Eye (tissue), 1 donor: Measurements from ENCODE around the gene CELF4.
A peak's percentile ranks its signal among the peaks of the same experiment; 100 is the strongest.

ENCODE experiments used
- DNase-seq: peaks from one replicate; pipeline ENCODE4 v3.0.0-alpha.2; 2015

Gene CELF4

GRCh38 chr18:37571266-37571665 is 5.7 kb upstream of the CELF4 start:
- DNase-seq: no peak

DNA sequence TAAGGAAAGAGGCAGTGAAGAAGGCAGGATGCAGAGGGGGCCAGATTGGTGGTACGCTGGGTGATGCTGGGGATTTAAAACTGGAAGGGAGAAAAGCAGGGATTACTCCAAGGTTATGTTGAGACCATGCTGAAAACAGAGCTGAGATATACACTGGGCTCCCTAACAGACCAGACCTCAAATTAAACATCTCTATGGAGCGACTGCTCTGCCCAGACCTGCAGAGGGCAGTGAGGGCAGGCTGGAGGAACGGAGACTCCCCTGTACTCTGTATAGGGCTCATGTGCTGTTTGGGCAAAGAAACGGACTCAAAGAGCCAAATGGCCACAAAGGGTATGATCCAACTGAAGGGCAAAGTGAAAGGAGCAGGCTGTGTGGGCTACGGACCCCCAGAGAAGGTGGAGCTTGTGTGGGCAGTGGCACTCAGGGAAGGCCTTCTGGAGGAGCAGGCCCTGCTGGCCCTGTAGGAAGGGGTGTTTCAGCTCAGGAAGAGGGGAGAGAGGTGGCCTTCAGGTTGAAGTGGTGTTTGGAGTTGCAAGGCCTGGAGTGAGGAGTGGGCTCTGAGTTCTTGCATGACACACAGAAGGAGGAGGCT is 4.8 kb upstream of the CELF4 start:
- DNase-seq: no peak

GRCh38 chr18:37568671-37569070 is 3.1 kb upstream of the CELF4 start:
- no peak for DNase-seq

DNA sequence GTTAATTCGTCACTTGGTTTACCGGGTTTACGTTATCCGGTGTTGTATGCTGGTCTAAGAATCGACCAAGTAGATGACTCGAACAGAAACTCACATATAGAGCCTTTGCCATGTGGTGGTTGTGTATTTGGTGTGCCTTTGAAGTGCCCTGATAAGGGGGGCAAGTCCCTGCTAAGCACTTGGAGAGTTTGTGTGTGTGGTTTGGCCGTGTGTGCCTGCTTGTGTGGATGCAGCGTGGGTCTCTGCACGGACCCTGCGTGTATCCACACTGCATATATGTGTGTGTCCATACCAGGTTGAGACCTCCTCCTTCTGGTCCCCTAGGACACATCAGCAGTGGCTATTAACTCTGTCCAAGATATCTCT is 2.4 kb upstream of the CELF4 start:
- DNase-seq: peak; percentile 45

GRCh38 chr18:37567061-37567993 is 1.7 kb upstream of the CELF4 start:
- DNase-seq: peak; percentile 57

DNA sequence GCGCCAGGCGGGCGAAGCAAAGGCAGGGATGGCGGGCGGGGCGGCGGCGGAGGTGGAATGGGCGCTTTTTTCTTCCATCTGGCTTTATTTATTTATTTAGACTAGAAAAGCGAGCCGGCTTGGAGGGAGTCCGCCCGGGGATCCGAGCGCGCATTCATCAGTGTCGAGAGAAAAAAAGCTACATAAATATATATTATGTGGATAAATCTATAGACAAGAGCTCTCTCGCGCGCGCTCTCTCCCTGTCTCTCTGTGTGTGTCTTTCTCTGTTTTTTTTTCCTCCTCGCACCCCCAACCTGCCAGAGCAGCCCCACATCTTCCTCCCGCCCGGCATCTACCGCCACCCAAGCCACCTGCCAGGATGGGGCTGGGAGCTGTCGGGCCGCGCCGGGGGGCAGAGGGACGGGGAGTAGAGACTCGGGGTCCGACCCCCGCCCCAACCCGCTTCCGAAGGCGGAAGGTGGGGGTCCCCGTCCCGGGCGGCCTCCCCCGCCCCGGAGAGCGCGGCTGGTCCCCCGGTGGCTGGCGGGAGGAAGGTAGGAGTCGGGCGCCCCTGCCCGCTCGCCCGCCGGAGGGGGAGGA is 972 bp upstream of the CELF4 start:
- no peak for DNase-seq

DNA sequence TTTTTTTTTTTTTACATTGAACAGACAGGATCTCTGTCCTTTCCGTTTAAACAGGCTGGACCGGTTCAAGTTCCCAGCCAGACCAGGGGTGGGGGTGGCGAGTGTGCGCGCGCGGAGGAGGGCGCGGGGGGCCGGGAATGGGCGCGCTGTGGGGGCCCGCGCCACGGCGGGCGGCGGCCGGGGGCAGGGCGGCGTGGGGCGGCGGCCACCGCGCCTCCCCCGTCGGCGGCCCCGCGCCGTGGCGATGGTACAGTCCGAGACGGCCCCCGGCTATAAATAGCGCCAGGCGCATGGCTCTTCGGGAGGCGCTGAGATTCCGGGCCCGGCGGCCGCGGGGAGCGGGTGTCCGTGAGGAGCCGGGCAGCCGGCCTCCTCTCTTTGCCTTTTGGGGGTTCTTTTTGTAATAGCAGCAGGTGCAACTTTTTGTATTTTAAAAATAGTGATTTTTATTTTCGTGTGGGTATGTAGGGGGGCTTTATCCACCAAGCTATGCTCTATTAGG is 430 bp upstream of the CELF4 start:
- DNase-seq: peak; percentile 89

GRCh38 chr18:37564711-37565100 is 892 bp downstream of the CELF4 start:
- peak; percentile 93 for DNase-seq

DNA sequence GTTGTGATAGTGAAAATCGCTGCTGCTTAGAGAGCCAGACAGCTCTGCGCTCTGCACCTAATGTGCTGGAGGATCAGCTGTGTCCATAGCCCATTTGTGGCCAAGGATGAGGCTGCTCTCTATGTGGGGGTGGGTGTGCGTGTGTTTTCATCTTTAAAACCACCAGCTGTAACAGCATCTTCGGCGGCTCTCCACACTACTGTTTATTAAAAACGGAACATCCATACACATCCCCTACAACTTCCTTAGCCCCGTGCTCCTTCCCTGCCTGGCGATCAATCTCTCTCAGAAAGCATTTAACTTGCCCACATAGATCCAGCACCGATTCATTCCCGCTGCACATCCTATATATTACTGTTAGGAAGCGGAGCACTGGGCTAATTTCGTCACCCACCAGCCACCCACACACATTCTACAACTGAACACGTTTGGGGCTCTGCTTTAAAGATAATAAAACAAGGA is 1.6 kb downstream of the CELF4 start:
- DNase-seq: peak; percentile 45

DNA sequence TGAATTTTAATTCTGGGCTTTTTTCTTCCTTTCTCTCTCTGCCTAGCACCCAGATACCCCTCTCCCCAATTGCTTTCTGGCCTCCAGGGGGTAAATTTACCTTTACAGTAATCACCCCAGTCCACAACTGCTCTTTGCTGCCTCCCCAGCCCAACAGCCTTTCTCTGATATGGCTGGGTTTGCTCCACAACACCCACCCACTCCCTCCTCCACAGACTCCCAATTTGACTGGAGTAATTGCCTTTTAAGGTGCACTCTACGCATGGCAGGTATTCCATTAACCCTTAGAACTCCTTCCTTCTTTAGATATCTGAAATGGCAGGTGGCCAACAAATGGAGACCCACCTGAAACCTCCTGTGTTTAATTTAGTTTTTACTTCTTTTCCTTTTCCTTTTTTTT is 3.6 kb downstream of the CELF4 start:
- DNase-seq: no peak

GRCh38 chr18:37560003-37560402 is 5.6 kb downstream of the CELF4 start:
- DNase-seq: no peak

DNA sequence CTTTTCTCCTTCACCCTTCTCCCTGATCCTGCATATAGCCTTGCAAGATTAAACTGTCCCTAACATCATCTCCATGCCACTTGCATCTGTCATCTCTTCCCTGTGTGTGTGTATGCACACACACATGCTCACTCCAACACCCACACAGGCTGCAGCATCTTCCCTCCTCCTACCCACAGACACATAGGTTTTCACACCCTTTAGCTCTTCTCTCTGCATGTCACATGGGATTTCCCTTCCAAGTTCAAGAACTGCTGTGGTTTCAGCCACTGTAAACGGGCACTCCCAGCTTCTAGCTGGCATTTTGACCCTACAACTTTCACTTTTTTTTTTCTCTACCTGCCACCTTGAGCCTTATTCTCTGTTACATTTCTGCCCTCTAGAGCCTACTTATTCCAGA is 6.4 kb downstream of the CELF4 start:
- DNase-seq: no peak

DNA sequence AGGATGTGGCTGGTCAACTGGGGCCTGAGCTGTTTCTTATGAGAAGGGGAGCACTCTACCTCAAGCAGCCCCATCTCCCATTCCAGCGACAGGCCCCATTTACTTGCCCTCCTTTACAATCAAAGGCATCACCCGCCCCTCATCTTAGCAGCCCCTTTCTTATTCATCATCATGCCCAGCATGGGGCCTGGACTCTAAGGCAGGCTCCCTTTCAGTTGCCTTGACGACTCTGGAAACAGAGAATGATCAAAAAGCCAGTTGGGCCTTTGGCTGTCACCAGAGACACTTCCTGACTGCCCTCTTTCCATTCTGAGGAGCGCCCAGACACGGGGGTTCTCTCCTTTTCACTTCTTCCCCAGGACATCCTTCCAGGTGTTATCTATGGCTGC is 11.2 kb downstream of the CELF4 start:
- no peak for DNase-seq

DNA sequence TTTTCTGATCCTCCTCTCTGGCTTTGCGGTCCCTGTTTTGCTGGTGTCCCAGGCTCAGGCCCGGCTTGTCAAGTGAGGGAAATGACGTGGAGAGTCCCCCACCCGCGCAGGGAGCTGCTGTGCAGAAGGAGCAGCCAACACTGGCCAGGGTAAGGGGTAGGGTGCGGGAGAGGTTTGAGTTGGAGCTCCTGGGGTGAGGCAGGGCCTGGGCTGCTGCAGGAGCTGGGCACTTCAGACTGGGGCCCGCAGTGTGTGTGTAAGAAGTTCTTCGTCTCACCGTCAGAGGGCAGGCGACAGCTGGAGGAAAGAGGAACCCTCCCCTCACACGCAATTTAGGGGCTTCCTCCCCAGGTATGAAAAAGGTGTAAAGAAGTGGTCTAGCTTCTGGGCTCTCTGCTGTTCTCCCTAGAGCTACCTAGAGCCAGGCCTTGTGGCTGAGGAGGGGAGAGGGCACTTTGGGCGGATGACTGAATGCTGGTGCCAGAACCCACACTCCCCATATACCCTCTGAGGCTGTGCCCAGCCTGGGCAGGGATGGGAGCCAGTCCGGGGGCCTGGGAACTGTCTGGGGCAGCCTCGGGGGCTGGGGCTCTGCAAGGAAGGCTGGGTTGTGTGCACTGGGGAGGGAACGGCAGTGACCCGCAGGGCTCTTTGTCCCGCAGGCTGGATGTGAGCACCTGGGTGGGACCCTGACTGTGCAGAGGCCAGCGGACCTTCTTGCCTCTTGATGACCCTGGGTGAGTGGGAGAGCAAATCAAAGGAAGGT is 11.8 kb downstream of the CELF4 start:
- DNase-seq: peak; percentile 36

DNA sequence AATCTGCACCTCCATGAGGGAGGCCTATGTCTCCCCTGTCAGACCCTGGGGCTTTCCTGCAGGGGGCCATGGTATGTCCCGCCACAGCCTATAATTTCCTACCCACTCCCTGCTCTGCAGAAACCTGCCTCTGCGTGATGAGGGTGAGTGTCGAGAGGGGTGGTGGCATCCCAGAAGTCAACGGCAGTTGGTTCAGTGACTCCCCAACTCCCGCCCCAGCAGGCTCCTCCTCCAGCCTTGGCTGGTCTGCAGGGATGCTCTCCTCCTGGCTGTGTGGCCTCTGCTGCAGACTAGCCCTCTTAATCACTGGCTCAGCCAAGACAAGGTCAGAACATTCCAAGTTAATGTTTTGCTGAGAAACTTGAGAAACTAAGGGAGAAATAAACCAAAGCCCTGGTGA is 13.3 kb downstream of the CELF4 start:
- DNase-seq: no peak

DNA sequence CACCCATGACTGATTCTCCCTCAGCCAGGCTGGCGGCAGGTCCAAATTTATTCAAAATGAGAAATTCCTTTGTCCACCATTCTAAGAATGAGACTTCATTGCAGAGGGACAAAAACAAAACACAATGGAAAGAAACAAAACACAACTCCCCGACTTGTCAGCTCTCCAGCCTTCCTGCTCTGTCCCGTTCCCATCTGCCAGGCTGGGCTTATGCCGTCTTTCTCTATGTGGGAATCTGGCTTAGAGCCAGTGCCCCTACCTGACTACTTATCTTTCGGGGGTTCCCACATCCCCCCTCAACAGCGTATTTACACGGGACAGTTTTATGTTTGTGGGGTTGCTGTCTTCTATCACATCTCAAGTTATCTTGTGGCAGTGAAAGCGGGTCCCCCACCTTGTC is 13.8 kb downstream of the CELF4 start:
- no peak for DNase-seq

GRCh38 chr18:37551249-37551648 is 14.3 kb downstream of the CELF4 start:
- no peak for DNase-seq

DNA sequence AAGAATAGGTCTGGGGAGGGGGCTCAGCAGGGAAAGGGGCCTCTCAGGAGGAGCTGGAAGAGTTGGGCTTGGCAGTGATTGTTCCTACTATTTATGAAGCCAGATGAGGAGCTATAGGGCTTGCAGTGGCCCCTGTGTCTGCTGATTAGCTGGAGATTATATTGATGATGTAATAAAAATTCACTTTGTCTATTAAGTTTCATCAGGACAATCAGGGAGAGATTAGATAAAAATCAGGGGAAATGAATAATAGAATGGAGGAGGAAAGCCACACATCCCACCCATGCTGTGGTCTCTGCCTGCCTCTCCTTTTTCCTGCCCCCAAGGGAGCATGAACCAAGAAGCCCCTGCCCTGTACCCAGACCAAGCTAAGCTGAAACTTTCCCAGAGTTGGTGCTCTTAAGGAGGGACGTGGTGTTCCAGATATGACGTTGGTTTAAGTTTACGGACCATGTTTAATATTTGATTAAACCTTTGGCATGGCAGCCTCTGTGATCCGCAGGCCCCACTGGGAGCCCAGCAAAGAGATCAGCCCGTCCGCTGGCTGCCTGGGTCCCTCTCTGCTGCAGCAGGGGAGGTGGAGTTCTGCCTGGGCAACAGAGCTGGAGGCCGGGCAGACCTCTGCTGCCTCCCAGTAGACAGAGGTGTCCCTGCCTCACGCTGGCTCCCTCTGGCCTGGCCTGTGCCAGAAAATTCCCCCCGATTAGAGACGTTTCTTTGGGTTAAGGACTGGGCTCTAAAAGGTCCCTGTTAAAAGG is 15.3 kb downstream of the CELF4 start:
- no peak for DNase-seq

GRCh38 chr18:37548679-37549289 is 16.8 kb downstream of the CELF4 start:
- no peak for DNase-seq

- no peak for DNase-seq
Observed at GRCh38 chr18:37547196-37547827, 18.3 kb downstream of the CELF4 start.

- DNase-seq: no peak
Observed at GRCh38 chr18:37546651-37547050, 18.9 kb downstream of the CELF4 start.

GRCh38 chr18:37546272-37546537 is 19.4 kb downstream of the CELF4 start:
- DNase-seq: no peak
